Glutamatergic neuron (in vitro differentiated cells): ENCODE results near the gene SLC13A3. TPM values are rescaled to one million over a fixed set of nuclear protein-coding genes. Genes with fewer than 3 reads are reported as not detected.

Experiments used
- DNase-seq: peaks from one replicate; pipeline ENCODE4 v3.0.0; 2022
- H3K27ac Mint-ChIP-seq: one replicate; pipeline ENCODE4 v1.8.0; 2020; ENCODE audit warnings: mild to moderate bottlenecking, mixed read lengths, inconsistent platforms; ENCODE audit not compliant: unreplicated experiment
- H3K27me3 Mint-ChIP-seq: one replicate; pipeline ENCODE4 v1.8.0; 2020; ENCODE audit warnings: mild to moderate bottlenecking, moderate library complexity, mixed read lengths, inconsistent platforms; ENCODE audit not compliant: unreplicated experiment
- H3K36me3 Mint-ChIP-seq: one replicate; pipeline ENCODE4 v1.8.0; 2020; ENCODE audit warnings: mild to moderate bottlenecking, mixed read lengths, inconsistent platforms; ENCODE audit not compliant: unreplicated experiment
- H3K4me1 Mint-ChIP-seq: one replicate; pipeline ENCODE4 v1.8.0; 2020; ENCODE audit warnings: mild to moderate bottlenecking, low read depth, mixed read lengths, inconsistent platforms; ENCODE audit not compliant: unreplicated experiment
- H3K4me3 Mint-ChIP-seq: one replicate; pipeline ENCODE4 v1.8.0; 2020; ENCODE audit warnings: mild to moderate bottlenecking, mixed read lengths, inconsistent platforms; ENCODE audit not compliant: unreplicated experiment
- H3K9me3 Mint-ChIP-seq: one replicate; pipeline ENCODE4 v1.8.0; 2020; ENCODE audit warnings: mild to moderate bottlenecking, moderate library complexity, mixed read lengths, inconsistent platforms; ENCODE audit not compliant: unreplicated experiment
- total RNA-seq: library from RNA; stranded (reverse); fragmentation: NEBNext Ultra II Directional; extraction: Animal tissue kit (Norgen Biotek cat#: 25700); gene quantifications from one replicate; pipeline ENCODE4 v1.2.1, GENCODE V29; 2021; ENCODE audit not compliant: unreplicated experiment
- TF ChIP-seq, protein P1 (sequence below): fragments of 200-600 bp; sonication (generic); IDR thresholded peaks from one replicate; pipeline ENCODE4 v1.5.0; 2021; ENCODE audit not compliant: partially characterized antibody, unreplicated experiment

The SLC13A3 gene
- total RNA-seq, 1 donor from 2014 or later: 5.8 TPM

DNA sequence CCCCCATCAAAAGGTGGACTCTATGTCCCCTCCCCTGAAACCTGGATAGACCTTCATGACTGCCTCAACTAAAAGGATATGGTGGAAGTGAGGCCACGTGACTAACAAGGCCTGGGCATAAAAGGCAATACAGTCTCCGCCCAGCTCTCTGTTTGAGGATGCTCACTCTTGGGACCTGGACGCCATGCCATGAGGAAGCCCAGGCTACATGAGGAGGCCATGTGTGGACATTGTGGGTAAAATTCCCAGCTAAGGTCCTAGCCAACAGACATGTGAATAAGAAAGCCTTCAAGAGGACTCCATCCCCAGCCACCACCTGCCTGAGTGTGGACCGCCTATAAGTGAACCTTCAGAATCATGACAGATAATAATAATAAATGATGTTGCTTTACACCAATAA, 130.7 kb downstream of the SLC13A3 start:
- H3K9me3 Mint-ChIP-seq: no peaks in the 10 kb centered on the region
- no peak overlapping the region for H3K27ac Mint-ChIP-seq
- H3K36me3 Mint-ChIP-seq: no peaks in the 10 kb centered on the region
- peaks cover 2% of the 10 kb centered on the region for H3K27me3 Mint-ChIP-seq
- no peak for DNase-seq
- no peaks in the 10 kb centered on the region for H3K4me1 Mint-ChIP-seq
- no peak overlapping the region for H3K4me3 Mint-ChIP-seq
- TF ChIP-seq, protein P1, sequence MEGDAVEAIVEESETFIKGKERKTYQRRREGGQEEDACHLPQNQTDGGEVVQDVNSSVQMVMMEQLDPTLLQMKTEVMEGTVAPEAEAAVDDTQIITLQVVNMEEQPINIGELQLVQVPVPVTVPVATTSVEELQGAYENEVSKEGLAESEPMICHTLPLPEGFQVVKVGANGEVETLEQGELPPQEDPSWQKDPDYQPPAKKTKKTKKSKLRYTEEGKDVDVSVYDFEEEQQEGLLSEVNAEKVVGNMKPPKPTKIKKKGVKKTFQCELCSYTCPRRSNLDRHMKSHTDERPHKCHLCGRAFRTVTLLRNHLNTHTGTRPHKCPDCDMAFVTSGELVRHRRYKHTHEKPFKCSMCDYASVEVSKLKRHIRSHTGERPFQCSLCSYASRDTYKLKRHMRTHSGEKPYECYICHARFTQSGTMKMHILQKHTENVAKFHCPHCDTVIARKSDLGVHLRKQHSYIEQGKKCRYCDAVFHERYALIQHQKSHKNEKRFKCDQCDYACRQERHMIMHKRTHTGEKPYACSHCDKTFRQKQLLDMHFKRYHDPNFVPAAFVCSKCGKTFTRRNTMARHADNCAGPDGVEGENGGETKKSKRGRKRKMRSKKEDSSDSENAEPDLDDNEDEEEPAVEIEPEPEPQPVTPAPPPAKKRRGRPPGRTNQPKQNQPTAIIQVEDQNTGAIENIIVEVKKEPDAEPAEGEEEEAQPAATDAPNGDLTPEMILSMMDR: no peak

DNA sequence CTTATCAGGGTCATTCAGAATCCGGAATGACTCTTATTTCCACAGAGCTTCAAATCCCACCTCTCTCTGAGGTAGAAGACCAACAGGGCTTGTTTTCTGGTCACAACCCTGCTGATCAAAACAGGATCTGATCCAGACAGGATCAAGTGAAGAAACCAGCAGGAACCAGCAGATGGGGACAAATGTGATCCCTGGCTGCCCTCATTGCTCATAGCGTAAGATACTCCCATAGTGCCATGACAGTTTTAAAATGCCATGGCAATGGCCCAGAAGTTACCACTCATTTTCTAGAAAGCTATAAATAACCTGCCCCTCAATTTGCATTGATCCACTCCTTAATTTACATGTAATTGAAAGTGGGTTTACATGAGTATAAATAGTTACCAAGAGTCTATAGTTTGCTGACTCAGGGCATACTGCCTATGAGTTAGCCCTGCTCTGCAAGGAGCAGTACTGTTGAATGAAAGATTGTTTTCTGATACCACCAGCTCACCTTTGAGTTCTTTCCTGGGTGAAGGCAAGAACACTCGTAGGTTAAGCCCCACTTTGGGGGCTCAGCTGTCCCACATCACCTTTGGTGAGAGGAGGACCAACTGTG, 131.7 kb downstream of the SLC13A3 start:
- Mint-ChIP-seq H3K4me3 (no peak overlapping the region), H3K4me1 (no peaks in the 10 kb centered on the region), H3K9me3 (no peaks in the 10 kb centered on the region), H3K27ac (no peak overlapping the region), H3K27me3 (peaks cover 2% of the 10 kb centered on the region), H3K36me3 (no peaks in the 10 kb centered on the region)
- no peak for DNase-seq
- TF ChIP-seq, protein P1: no peak

DNA sequence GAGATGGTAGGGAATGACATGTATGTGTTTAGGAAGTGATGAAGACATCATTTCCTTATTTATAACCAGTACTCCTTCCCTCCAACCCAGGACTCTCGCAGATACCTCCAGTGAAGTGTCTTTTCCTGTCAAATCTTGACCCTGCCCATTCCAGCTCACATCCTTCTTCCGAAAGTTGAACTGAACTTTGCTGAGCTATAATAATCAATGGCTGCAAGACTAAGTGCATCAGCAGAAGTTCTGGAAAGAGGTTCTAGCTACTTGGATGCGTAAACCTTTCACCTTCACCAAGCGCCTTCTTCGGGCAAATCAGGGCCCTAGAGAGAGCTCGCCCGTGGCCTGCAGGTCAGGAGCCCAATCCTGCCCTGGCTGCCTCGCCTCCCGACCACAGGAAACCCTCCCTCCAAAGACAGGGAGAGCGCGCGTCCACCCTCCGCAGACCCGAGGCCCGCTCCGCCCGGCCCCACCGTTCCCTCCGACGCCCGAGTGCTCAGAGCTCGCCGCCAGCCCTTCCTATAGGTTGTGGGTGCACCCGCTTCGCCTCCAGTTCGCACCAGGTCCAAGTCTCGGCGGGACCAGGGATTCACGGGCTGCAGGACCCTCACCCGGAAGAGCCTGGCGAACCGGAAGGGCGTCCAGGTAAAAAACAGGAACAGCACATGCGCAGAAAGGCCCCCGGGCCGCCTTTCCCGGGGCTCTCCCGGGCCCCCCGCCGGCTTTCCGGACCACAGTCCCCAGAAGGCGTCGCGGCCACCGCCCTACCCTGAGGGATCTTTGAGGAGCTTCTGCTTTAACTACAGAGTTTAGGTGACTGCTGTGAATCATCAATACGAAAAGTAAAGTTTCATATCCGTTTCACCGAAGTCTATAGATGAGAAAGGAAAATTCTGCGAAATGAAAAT, 138.1 kb downstream of the SLC13A3 start, which contains the start of gene ZNF334:
TSS of gene ZNF334 (minus strand) at position 617 of the 902 bp plus-strand sequence. CDS start 1,457 bp downstream, outside the sequence.
- H3K27ac Mint-ChIP-seq: peak within 1 kb of the TSS; percentile 89
- H3K36me3 Mint-ChIP-seq: peaks cover 16% of the 10 kb centered on the region
- peak within 1 kb of the TSS; percentile 92 for H3K4me3 Mint-ChIP-seq
- no peaks in the 10 kb centered on the region for H3K4me1 Mint-ChIP-seq
- no peaks in the 10 kb centered on the region for H3K27me3 Mint-ChIP-seq
- peak; percentile 86 for DNase-seq
- peaks cover 7% of the 10 kb centered on the region for H3K9me3 Mint-ChIP-seq
- TF ChIP-seq, protein P1: no peak

GRCh38 chr20:46509523-46509922, 141.7 kb downstream of the SLC13A3 start:
- no peak for DNase-seq
- Mint-ChIP-seq H3K36me3 (peaks cover 31% of the 10 kb centered on the region), H3K4me1 (no peaks in the 10 kb centered on the region), H3K27me3 (no peaks in the 10 kb centered on the region), H3K9me3 (peaks cover 11% of the 10 kb centered on the region), H3K4me3 (no peak overlapping the region), H3K27ac (no peak overlapping the region)
- TF ChIP-seq, protein P1: no peak

Other genes with a start within 250 kb of the SLC13A3 start
- 60.3 TPM for gene ELMO2, start 244.8 kb downstream of the SLC13A3 start, total RNA-seq
- 32.9 TPM for gene ZNF334, start 137.9 kb downstream of the SLC13A3 start, total RNA-seq
- not detected for gene OCSTAMP, start 100.8 kb downstream of the SLC13A3 start, total RNA-seq
- gene TP53RK, start 38.0 kb upstream of the SLC13A3 start, total RNA-seq: 19.0 TPM
- gene SLC2A10, start 58.2 kb upstream of the SLC13A3 start, total RNA-seq: 0.37 TPM
- 94.1 TPM for gene EYA2, start 243.4 kb upstream of the SLC13A3 start, total RNA-seq